SK-N-SH (cell line): ENCODE measurements around the gene GALNT4. TPM values are rescaled to one million over a fixed set of nuclear protein-coding genes. Genes with fewer than 3 reads are reported as not detected.
A peak's percentile ranks its signal among the peaks of the same experiment; 100 is the strongest.

Source experiments
- CTCF ChIA-PET: fragments of 300-600, 350-600 bp; formaldehyde crosslinking; extraction: SDS; loops from one replicate; lab custom pipeline; 2021; lab: Yijun Ruan, JAX
- POLR2A ChIA-PET: fragments of 350-600 bp; sonication (Branson Sonifier 250); formaldehyde crosslinking; extraction: SDS; loops from one replicate; lab custom pipeline; 2020; ENCODE audit warnings: antibody characterized with exemption, inconsistent platforms; lab: Yijun Ruan, JAX
- DNase-seq: peaks from one replicate; pipeline ENCODE4 v3.0.0; 2012
- H2AFZ ChIP-seq: fragments of 200-600 bp; sonication (generic); 2 replicates; pipeline ENCODE4 v1.8.1; 2016; ENCODE audit warnings: antibody characterized with exemption, mild to moderate bottlenecking, low read depth
- H3F3A ChIP-seq: fragments of 200-600 bp; sonication (generic); replicated peaks from 2 replicates; pipeline ENCODE3; 2016; ENCODE audit warnings: antibody characterized with exemption, mild to moderate bottlenecking; ENCODE audit not compliant: insufficient read depth
- H3K27ac ChIP-seq, 2 experiments: fragments of 200-500 bp in 1 of 2; fragments of 200-600 bp in 1 of 2; sonication (Bioruptor generic) in 1 of 2; sonication (generic), shearing (Covaris generic) in 1 of 2; 2 replicates each; pipeline versions ENCODE4 v1.5.1 to v1.6.1; 2014 to 2016; ENCODE audit warnings: low read depth in 2 of 2, inconsistent platforms in 1 of 2, low read length in 1 of 2, mild to moderate bottlenecking in 1 of 2, mixed read lengths in 1 of 2
- H3K27me3 ChIP-seq: fragments of 200-600 bp; sonication (generic), shearing (Covaris generic); 2 replicates; pipeline ENCODE4 v1.6.1; 2016; ENCODE audit warnings: mixed run types; ENCODE audit not compliant: insufficient read depth
- H3K36me3 ChIP-seq, 2 experiments: fragments of 200-500 bp in 1 of 2; fragments of 200-600 bp in 1 of 2; sonication (Bioruptor generic) in 1 of 2; sonication (generic) in 1 of 2; replicated peaks in 1 of 2; 2 replicates each; pipeline versions ENCODE3 to v1.5.1; 2014 to 2016; ENCODE audit warnings: low read length in 1 of 2, mild to moderate bottlenecking in 1 of 2; ENCODE audit not compliant: insufficient read depth in 2 of 2, control insufficient read depth in 1 of 2
- H3K4me1 ChIP-seq, 2 experiments: fragments of 200-500 bp in 1 of 2; fragments of 200-600 bp in 1 of 2; sonication (Bioruptor generic) in 1 of 2; sonication (generic), shearing (Covaris generic) in 1 of 2; 2 replicates each; pipeline versions ENCODE4 v1.5.1 to v1.6.1; 2014 to 2016; ENCODE audit warnings: low read depth in 1 of 2, low read length in 1 of 2, mixed run types in 1 of 2; ENCODE audit not compliant: insufficient read depth in 2 of 2, control insufficient read depth in 1 of 2
- H3K4me2 ChIP-seq: fragments of 200-600 bp; sonication (generic), shearing (Covaris generic); 2 replicates; pipeline ENCODE4 v1.6.1; 2017; ENCODE audit warnings: mixed run types
- H3K4me3 ChIP-seq, 2 experiments: fragments of 200-500 bp in 1 of 2; fragments of 200-600 bp in 1 of 2; sonication (Bioruptor generic) in 1 of 2; sonication (generic), shearing (Covaris generic) in 1 of 2; 2 replicates each; pipeline versions ENCODE4 v1.5.1 to v1.8.1; 2014 to 2016; ENCODE audit warnings: low read depth in 2 of 2, inconsistent platforms in 1 of 2, low read length in 1 of 2, mild to moderate bottlenecking in 1 of 2, mixed read lengths in 1 of 2, moderate library complexity in 1 of 2
- H3K79me2 ChIP-seq: fragments of 200-600 bp; sonication (generic); 2 replicates; pipeline ENCODE4 v1.8.1; 2017; ENCODE audit warnings: mild to moderate bottlenecking; ENCODE audit not compliant: insufficient read depth
- H3K9ac ChIP-seq: fragments of 200-600 bp; sonication (generic); 2 replicates; pipeline ENCODE4 v1.6.1; 2017; ENCODE audit warnings: mixed run types
- H3K9me2 ChIP-seq: fragments of 200-600 bp; sonication (generic); 2 replicates; pipeline ENCODE4 v1.6.1; 2017; ENCODE audit warnings: mixed run types
- H3K9me3 ChIP-seq: fragments of 200-600 bp; sonication (generic); 2 replicates; pipeline ENCODE4 v1.6.1; 2017; ENCODE audit warnings: mixed run types, mild to moderate bottlenecking, moderate library complexity
- H4K20me1 ChIP-seq: fragments of 200-600 bp; sonication (generic); 2 replicates; pipeline ENCODE4 v1.6.1; 2017; ENCODE audit warnings: mild to moderate bottlenecking, mixed run types; ENCODE audit not compliant: insufficient read depth
- CHD2 ChIP-seq: fragments of 150-350 bp; IDR thresholded peaks from 2 replicates; pipeline ENCODE4 v1.6.1; 2018; ENCODE audit warnings: low read length; ENCODE audit not compliant: partially characterized antibody
- EP300 ChIP-seq, 2 experiments: IDR thresholded peaks; 2 replicates each; pipeline versions ENCODE4 v1.4.0 to v1.6.1; 2012; ENCODE audit warnings: borderline replicate concordance in 1 of 2, low read depth in 1 of 2, low read length in 1 of 2
- FOXM1 ChIP-seq: IDR thresholded peaks from 2 replicates; pipeline ENCODE4 v1.4.0; 2012; ENCODE audit warnings: low read depth, mild to moderate bottlenecking
- JUND ChIP-seq: IDR thresholded peaks from 2 replicates; pipeline ENCODE4 v1.4.0; 2012
- RAD21 ChIP-seq: IDR thresholded peaks from 2 replicates; pipeline ENCODE4 v1.6.1; 2012; ENCODE audit warnings: mild to moderate bottlenecking, low read length
- SIN3A ChIP-seq: IDR thresholded peaks from 2 replicates; pipeline ENCODE4 v1.6.1; 2012; ENCODE audit warnings: low read depth, mild to moderate bottlenecking, low read length, moderate library complexity, borderline replicate concordance
- SMC3 ChIP-seq: IDR thresholded peaks from 2 replicates; pipeline ENCODE4 v1.6.1; 2012; ENCODE audit warnings: low read depth, low read length, improper control_type of control experiment
- WGBS: methylation state at CpG from one replicate; pipeline ENCODE4 v1.1.6; 2017; ENCODE audit warnings: low lambda C conversion rate; 5-methylcytosine and 5-hydroxymethylcytosine counted together
- polyA plus RNA-seq, 3 experiments: library from polyadenylated mRNA; depleted of rRNA; stranded (reverse); fragments of >200 nt; gene quantifications; 2 replicates each; pipeline ENCODE4 v1.2.3, GENCODE V29; 2012
- TF ChIP-seq, protein P1 (sequence below): fragments of 200-600 bp; sonication (generic); IDR thresholded peaks from 2 replicates; pipeline ENCODE4 v1.6.1; 2017; ENCODE audit warnings: antibody characterized with exemption, mild to moderate bottlenecking, moderate library complexity

Gene GALNT4
- polyA plus RNA-seq, 1 of the 3 experiments (the other 2 are of a cell fraction) = 1.1 TPM

GRCh38 chr12:89542912-89543592 lies 18.5 kb upstream of the GALNT4 start:
- Histone ChIP-seq H4K20me1 (no peaks in the 10 kb centered on the region), H3K9me2 (no peaks in the 10 kb centered on the region), H3K27ac (no peak overlapping the region), H3K4me3 (no peak overlapping the region), H3K36me3 (no peaks in the 10 kb centered on the region), H3K4me2 (no peak overlapping the region), H3K4me1 (peaks cover 0 to 5% of the 10 kb centered on the region in 2 experiments; a peak in 3 of 4 replicates), H2AFZ (no peak overlapping the region), H3K9me3 (no peaks in the 10 kb centered on the region), H3K27me3 (no peaks in the 10 kb centered on the region), H3K79me2 (no peaks in the 10 kb centered on the region), H3F3A (no peaks in the 10 kb centered on the region), H3K9ac (no peak overlapping the region)
- TF ChIP-seq, protein P1, sequence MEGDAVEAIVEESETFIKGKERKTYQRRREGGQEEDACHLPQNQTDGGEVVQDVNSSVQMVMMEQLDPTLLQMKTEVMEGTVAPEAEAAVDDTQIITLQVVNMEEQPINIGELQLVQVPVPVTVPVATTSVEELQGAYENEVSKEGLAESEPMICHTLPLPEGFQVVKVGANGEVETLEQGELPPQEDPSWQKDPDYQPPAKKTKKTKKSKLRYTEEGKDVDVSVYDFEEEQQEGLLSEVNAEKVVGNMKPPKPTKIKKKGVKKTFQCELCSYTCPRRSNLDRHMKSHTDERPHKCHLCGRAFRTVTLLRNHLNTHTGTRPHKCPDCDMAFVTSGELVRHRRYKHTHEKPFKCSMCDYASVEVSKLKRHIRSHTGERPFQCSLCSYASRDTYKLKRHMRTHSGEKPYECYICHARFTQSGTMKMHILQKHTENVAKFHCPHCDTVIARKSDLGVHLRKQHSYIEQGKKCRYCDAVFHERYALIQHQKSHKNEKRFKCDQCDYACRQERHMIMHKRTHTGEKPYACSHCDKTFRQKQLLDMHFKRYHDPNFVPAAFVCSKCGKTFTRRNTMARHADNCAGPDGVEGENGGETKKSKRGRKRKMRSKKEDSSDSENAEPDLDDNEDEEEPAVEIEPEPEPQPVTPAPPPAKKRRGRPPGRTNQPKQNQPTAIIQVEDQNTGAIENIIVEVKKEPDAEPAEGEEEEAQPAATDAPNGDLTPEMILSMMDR = peak; percentile 93
- TF ChIP-seq RAD21 (peak; percentile 98), EP300 (IDR thresholded peaks at IDR 0.05; ENCODE audit: borderline replicate concordance in 1 of 2, low read depth in 1 of 2, low read length in 1 of 2) (no peak), SMC3 (peak; percentile 89)
- 19% methylated on average over 6 of the region's 6 CpGs for WGBS
- peak; percentile 63 for DNase-seq
- ChIA-PET CTCF (interaction anchor here (0.6 to 5.9 kb wide), 46 partner anchors 9 to 1416 kb away, joined by 3 to 29 read pairs (median 4); partner anchors contain the start of genes GALNT4 and POC1B), POLR2A (no interaction called here)

DNA sequence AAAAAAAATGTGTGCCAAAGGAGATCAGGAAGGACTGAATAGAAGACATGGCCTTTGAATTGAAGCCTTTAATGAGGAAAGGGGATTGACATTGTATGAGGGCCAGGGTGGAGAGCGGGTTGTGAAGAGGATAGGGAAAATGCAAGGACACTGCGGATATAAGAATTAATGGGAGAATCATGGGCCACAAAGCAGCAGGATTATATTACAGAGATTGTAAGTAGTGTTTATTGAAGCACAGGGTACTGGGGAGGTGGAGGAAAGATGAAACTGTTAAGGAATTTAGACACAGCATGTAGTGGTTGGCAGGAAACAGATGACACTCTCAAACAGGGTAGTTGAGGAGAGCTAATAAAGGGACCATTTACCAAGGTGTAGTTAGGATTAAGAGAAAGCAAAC lies 17.6 kb upstream of the GALNT4 start:
- Histone ChIP-seq H3K79me2 (no peaks in the 10 kb centered on the region), H3K9ac (no peak overlapping the region), H3K4me2 (no peak overlapping the region), H3K9me2 (no peaks in the 10 kb centered on the region), H3K36me3 (no peaks in the 10 kb centered on the region), H3K27me3 (no peaks in the 10 kb centered on the region), H3K9me3 (no peaks in the 10 kb centered on the region), H3K4me3 (no peak overlapping the region), H3K27ac (no peak overlapping the region), H3K4me1 (peaks cover 0 to 5% of the 10 kb centered on the region in 2 experiments; a peak in 3 of 4 replicates), H3F3A (no peaks in the 10 kb centered on the region), H4K20me1 (no peaks in the 10 kb centered on the region), H2AFZ (no peak overlapping the region)
- POLR2A ChIA-PET = no interaction called here
- no peak for TF ChIP-seq SIN3A
- TF ChIP-seq FOXM1 = no peak
- 96% methylated on average over 2 of the region's 2 CpGs for WGBS
- no peak for DNase-seq
- CTCF ChIA-PET = interaction anchor here (0.6 to 5.9 kb wide), 15 partner anchors 8 to 1417 kb away, joined by 3 to 29 read pairs (median 6); no protein-coding TSS in a partner anchor

DNA sequence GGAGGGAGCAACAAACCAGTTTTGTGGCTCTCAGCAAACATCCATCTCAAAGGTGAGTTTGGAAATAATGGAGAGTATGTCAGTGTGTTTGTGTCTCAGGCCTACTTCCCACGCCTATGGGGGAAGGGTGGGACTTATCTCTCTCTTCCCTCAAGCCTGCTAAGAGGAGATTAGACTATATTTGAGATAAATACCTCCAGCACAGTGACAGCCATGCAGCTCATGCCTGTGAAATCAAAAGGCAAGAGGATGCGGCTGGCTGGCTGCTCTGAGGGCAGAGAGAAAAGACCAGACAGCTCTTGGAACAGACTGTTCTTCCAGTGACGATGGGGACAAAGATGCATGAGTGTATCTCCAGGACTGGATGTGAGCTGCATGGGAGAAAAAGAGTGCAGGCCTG lies 16.0 kb upstream of the GALNT4 start:
- no peaks in the 10 kb centered on the region for H3K9me2 ChIP-seq
- no peak overlapping the region for H2AFZ ChIP-seq
- CTCF ChIA-PET = interaction anchor here (0.9 to 5.9 kb wide), 3 partner anchors 10 to 1368 kb away, joined by 4 to 25 read pairs (median 11); no protein-coding TSS in a partner anchor
- H3F3A ChIP-seq = no peaks in the 10 kb centered on the region
- no peaks in the 10 kb centered on the region for H4K20me1 ChIP-seq
- no peaks in the 10 kb centered on the region for H3K36me3 ChIP-seq
- no peak for DNase-seq
- POLR2A ChIA-PET = no interaction called here
- no peak overlapping the region for H3K27ac ChIP-seq
- H3K4me3 ChIP-seq = no peak overlapping the region
- no peaks in the 10 kb centered on the region for H3K27me3 ChIP-seq
- H3K79me2 ChIP-seq = no peaks in the 10 kb centered on the region
- 85% methylated on average over 3 of the region's 3 CpGs for WGBS
- no peak overlapping the region for H3K4me2 ChIP-seq
- TF ChIP-seq CHD2 (no peak), JUND (no peak)
- peaks cover 0 to 5% of the 10 kb centered on the region in 2 experiments; a peak in 3 of 4 replicates for H3K4me1 ChIP-seq
- H3K9ac ChIP-seq = no peak overlapping the region
- H3K9me3 ChIP-seq = no peaks in the 10 kb centered on the region
